HG03060 (cell line): ENCODE measurements around the gene TMEM259.

Experiments
- ATAC-seq: cut with Tn5 transposase; IDR thresholded peaks from one replicate; pipeline ENCODE4 v1.9.1; 2021; ENCODE audit warnings: low read depth, moderate number of reproducible peaks; ENCODE audit not compliant: unreplicated experiment

The TMEM259 gene

GRCh38 chr19:1020868-1021425 lies at the start of gene TMEM259:
Gene TMEM259, minus strand, starts transcription at chr19:1021123. Its CDS starts 127 bp downstream, at chr19:1020996.
- ATAC-seq, result peak; percentile 55

- ATAC-seq, result no peak
Measured at GRCh38 chr19:1070576-1070930, 49.6 kb upstream of the TMEM259 start.

GRCh38 chr19:1069009-1069779 lies 48.3 kb upstream of the TMEM259 start:
- no peak for ATAC-seq

GRCh38 chr19:1068009-1069001 lies 47.4 kb upstream of the TMEM259 start:
- ATAC-seq, result no peak

- ATAC-seq, result no peak
Measured at GRCh38 chr19:1067341-1067957, 46.5 kb upstream of the TMEM259 start.

- no peak for ATAC-seq
Measured at GRCh38 chr19:1066748-1067340, 45.9 kb upstream of the TMEM259 start, which contains the start of gene ARHGAP45. Gene ARHGAP45, plus strand, starts transcription at chr19:1067167. Its CDS starts 239 bp downstream, at chr19:1067406.

GRCh38 chr19:1066251-1066747 lies 45.4 kb upstream of the TMEM259 start:
- ATAC-seq, result no peak

GRCh38 chr19:1065606-1066109 lies 44.7 kb upstream of the TMEM259 start:
- ATAC-seq, result no peak

- ATAC-seq, result no peak
Measured at GRCh38 chr19:1064661-1065605, 44.0 kb upstream of the TMEM259 start.

GRCh38 chr19:1063909-1064660 lies 43.2 kb upstream of the TMEM259 start:
- no peak for ATAC-seq

GRCh38 chr19:1063030-1063908 lies 42.3 kb upstream of the TMEM259 start:
- no peak for ATAC-seq

GRCh38 chr19:1062387-1063029 lies 41.6 kb upstream of the TMEM259 start:
- ATAC-seq, result no peak

GRCh38 chr19:1061987-1062386 lies 41.1 kb upstream of the TMEM259 start:
- ATAC-seq, result no peak

GRCh38 chr19:1060689-1061088 lies 39.8 kb upstream of the TMEM259 start:
- ATAC-seq, result no peak

GRCh38 chr19:1058112-1058511 lies 37.2 kb upstream of the TMEM259 start:
- ATAC-seq, result no peak

- ATAC-seq, result no peak
Measured at GRCh38 chr19:1057176-1057855, 36.4 kb upstream of the TMEM259 start.
